GM20000 (cell line): ENCODE data around the gene ANO2.

Experiments
- DNase-seq: peaks from one replicate; pipeline ENCODE4 v3.0.0; 2012; ENCODE audit warnings: low spot score
- CTCF ChIP-seq: IDR thresholded peaks from 2 replicates; pipeline ENCODE4 v1.5.1; 2012; ENCODE audit warnings: mild to moderate bottlenecking, control low read depth; ENCODE audit errors: extremely low read depth, missing control alignments

The ANO2 gene

GRCh38 chr12:5577741-5578140 is 367.3 kb downstream of the ANO2 start:
- TF ChIP-seq CTCF, result no peak
- DNase-seq, result no peak

- DNase-seq, result no peak
- TF ChIP-seq CTCF, result no peak
These were observed 367.8 kb downstream of the ANO2 start for GRCh38 chr12:5577211-5577612.

GRCh38 chr12:5575987-5576386 is 369.1 kb downstream of the ANO2 start:
- DNase-seq, result no peak
- no peak for TF ChIP-seq CTCF

GRCh38 chr12:5575232-5575631 is 369.8 kb downstream of the ANO2 start:
- DNase-seq, result no peak
- TF ChIP-seq CTCF, result no peak

- DNase-seq, result no peak
- TF ChIP-seq CTCF, result no peak
These were observed 371.7 kb downstream of the ANO2 start for GRCh38 chr12:5573390-5573789.

- DNase-seq, result no peak
- no peak for TF ChIP-seq CTCF
These were observed 373.9 kb downstream of the ANO2 start for GRCh38 chr12:5571115-5571514.

- no peak for TF ChIP-seq CTCF
- DNase-seq, result no peak
These were observed 374.6 kb downstream of the ANO2 start for GRCh38 chr12:5570416-5570815.
